Measurements from ENCODE around the gene TMEM50B.
A peak's percentile ranks its signal among the peaks of the same experiment; 100 is the strongest.
"Not testable (repeated sequence)": the region's sequence is repeated elsewhere in the genome, so short reads cannot be mapped to it uniquely, and the experiment has no call there.

The TMEM50B gene

GRCh38 chr21:33510826-33511225, 31.1 kb upstream of the TMEM50B start:
- no peak for DNase-seq (ENCODE audit: extremely low read depth, low read depth)
- TF ChIP-seq, protein P1, sequence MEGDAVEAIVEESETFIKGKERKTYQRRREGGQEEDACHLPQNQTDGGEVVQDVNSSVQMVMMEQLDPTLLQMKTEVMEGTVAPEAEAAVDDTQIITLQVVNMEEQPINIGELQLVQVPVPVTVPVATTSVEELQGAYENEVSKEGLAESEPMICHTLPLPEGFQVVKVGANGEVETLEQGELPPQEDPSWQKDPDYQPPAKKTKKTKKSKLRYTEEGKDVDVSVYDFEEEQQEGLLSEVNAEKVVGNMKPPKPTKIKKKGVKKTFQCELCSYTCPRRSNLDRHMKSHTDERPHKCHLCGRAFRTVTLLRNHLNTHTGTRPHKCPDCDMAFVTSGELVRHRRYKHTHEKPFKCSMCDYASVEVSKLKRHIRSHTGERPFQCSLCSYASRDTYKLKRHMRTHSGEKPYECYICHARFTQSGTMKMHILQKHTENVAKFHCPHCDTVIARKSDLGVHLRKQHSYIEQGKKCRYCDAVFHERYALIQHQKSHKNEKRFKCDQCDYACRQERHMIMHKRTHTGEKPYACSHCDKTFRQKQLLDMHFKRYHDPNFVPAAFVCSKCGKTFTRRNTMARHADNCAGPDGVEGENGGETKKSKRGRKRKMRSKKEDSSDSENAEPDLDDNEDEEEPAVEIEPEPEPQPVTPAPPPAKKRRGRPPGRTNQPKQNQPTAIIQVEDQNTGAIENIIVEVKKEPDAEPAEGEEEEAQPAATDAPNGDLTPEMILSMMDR (IDR thresholded peaks at IDR 0.05; ENCODE audit: low read depth, low read length), result no peak

- not testable (repeated sequence) for DNase-seq (ENCODE audit: extremely low read depth, low read depth)
Measured at GRCh38 chr21:33507003-33507402, 27.2 kb upstream of the TMEM50B start.

DNA sequence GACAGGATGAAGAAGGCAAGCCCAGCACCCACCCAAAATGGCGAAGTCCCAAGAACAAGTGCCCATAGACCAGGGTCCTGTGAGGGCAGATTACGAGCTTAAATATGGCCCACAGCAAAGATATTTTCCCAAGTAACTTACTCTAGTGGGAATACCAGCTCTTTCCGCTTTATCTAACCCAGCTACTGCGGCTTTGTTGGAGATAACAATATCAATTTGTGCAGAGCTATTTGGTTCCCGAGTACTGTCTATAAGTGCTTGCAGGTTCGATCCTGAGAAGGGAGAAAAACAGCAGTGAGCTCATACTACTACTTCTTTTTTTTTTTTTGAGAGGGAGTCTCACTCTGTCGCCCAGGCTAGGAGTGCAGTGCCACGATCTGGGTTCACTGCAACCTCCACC, 26.1 kb upstream of the TMEM50B start:
- TF ChIP-seq, protein P1 (IDR thresholded peaks at IDR 0.05; ENCODE audit: low read depth, low read length), result no peak
- DNase-seq (ENCODE audit: extremely low read depth, low read depth), result no peak

- TF ChIP-seq, protein P1 (IDR thresholded peaks at IDR 0.05; ENCODE audit: low read depth, low read length), result no peak
- no peak for DNase-seq (ENCODE audit: extremely low read depth, low read depth)
Measured at GRCh38 chr21:33496345-33496744, 16.6 kb upstream of the TMEM50B start.

DNA sequence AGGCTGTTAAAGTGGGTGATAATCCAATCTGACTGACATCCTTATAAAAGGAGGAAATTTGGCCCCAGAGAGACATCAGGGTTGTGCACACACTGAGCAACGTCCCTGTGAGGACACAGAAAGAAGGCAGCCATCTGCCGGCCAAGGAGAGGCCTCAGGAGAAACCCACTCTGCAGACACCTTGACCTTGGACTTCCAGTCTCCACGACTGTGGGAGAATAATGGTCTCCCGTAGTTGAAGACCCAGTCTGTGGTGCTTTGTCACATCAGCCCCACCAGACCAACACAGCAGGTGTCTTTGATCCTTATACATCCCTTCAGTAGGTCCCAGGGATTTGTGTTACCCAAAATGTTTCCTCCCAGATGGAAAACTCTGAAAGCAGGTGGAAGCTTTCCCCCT, 16.0 kb upstream of the TMEM50B start:
- no peak for DNase-seq (ENCODE audit: extremely low read depth, low read depth)
- TF ChIP-seq, protein P1 (IDR thresholded peaks at IDR 0.05; ENCODE audit: low read depth, low read length), result no peak

- TF ChIP-seq, protein P1 (IDR thresholded peaks at IDR 0.05; ENCODE audit: low read depth, low read length), result no peak
- no peak for DNase-seq (ENCODE audit: extremely low read depth, low read depth)
Measured at GRCh38 chr21:33493756-33494155, 14.0 kb upstream of the TMEM50B start.

- no peak for DNase-seq (ENCODE audit: extremely low read depth, low read depth)
- TF ChIP-seq, protein P1 (IDR thresholded peaks at IDR 0.05; ENCODE audit: low read depth, low read length), result no peak
Measured at GRCh38 chr21:33492571-33492970, 12.8 kb upstream of the TMEM50B start.

DNA sequence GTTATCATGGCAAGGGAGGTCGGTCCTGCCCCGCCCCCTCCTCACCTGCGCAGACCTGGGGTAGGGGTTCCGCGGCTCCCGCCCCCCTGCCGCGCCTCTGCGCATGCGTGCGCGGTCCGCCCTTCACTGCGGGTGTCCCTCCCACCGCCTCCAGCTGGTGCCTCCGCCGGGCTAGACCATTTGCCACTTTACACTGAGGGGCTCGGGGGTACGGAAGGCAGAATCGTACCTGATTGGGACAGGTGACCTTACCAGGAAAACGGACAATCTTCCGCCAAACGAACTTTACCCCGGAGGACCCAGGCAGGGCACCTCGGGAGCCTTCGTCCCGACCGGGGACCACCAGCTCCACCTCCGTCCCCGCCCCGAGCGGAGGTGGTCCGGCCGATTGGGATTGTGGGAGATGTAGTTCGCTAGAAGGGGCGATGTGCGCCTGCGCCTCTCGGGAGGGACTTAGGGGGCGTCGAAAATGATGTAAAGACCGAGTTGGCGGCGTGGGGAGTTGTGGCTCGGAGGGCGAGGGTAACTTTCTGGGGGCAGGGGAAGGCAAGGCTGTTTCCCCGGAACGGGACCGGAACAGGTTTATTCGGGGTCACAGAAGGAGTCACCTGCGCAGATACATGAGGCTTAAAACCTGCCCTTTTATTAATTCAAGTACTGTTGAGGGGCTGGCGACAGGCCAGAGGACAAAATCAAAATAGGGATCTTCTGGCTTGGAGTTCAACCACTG, 11.8 kb upstream of the TMEM50B start, which contains the start of gene DNAJC28:
DNAJC28 (minus strand) TSS at position 344 of the 730 bp plus-strand sequence. CDS start 2,323 bp downstream, outside the sequence.
- DNase-seq (ENCODE audit: extremely low read depth, low read depth), result peak; percentile 73
- TF ChIP-seq, protein P1 (IDR thresholded peaks at IDR 0.05; ENCODE audit: low read depth, low read length), result no peak

All from AG09319 (cell line).